NCI-H82 treated with DMSO at 0.1 percent for 48 hours (cell line): ENCODE data around the gene DAB1.
A peak's percentile ranks its signal among the peaks of the same experiment; 100 is the strongest.

Experiments
- DNase-seq: peaks from one replicate; lab custom pipeline; 2025; ENCODE audit not compliant: unreplicated experiment; lab: John Stamatoyannopoulos, UW

The DAB1 gene

GRCh38 chr1:57129865-57130264, 294.0 kb downstream of the DAB1 start:
- no peak for DNase-seq

- no peak for DNase-seq
Measured at GRCh38 chr1:57127976-57128375, 295.9 kb downstream of the DAB1 start.

GRCh38 chr1:57124768-57125446, 299.0 kb downstream of the DAB1 start:
- DNase-seq, result no peak

- DNase-seq, result no peak
Measured at GRCh38 chr1:57124170-57124569, 299.7 kb downstream of the DAB1 start.

- DNase-seq, result no peak
Measured at GRCh38 chr1:57122031-57122430, 301.8 kb downstream of the DAB1 start.

GRCh38 chr1:57118948-57119603, 304.8 kb downstream of the DAB1 start:
- no peak for DNase-seq

- DNase-seq, result no peak
Measured at GRCh38 chr1:57117753-57118152, 306.1 kb downstream of the DAB1 start.

- DNase-seq, result no peak
Measured at GRCh38 chr1:57116871-57117270, 307.0 kb downstream of the DAB1 start.

- peak; percentile 60 for DNase-seq
Measured at GRCh38 chr1:57115030-57115614, 308.7 kb downstream of the DAB1 start.

- DNase-seq, result no peak
Measured at GRCh38 chr1:57112148-57112547, 311.7 kb downstream of the DAB1 start.

GRCh38 chr1:57111175-57111574, 312.7 kb downstream of the DAB1 start:
- DNase-seq, result no peak

GRCh38 chr1:57109883-57110282, 314.0 kb downstream of the DAB1 start:
- DNase-seq, result peak; percentile 57

GRCh38 chr1:57109247-57109646, 314.6 kb downstream of the DAB1 start:
- DNase-seq, result no peak

- no peak for DNase-seq
Measured at GRCh38 chr1:57106296-57106695, 317.6 kb downstream of the DAB1 start.

- DNase-seq, result no peak
Measured at GRCh38 chr1:57102561-57103326, 321.1 kb downstream of the DAB1 start.

GRCh38 chr1:57101209-57101608, 322.7 kb downstream of the DAB1 start:
- DNase-seq, result no peak

GRCh38 chr1:57094749-57095148, 329.1 kb downstream of the DAB1 start:
- no peak for DNase-seq

GRCh38 chr1:57093122-57093521, 330.7 kb downstream of the DAB1 start:
- DNase-seq, result no peak

- DNase-seq, result no peak
Measured at GRCh38 chr1:57091642-57092041, 332.2 kb downstream of the DAB1 start.

- DNase-seq, result no peak
Measured at GRCh38 chr1:57089855-57090254, 334.0 kb downstream of the DAB1 start.

- no peak for DNase-seq
Measured at GRCh38 chr1:57089221-57089620, 334.6 kb downstream of the DAB1 start.

GRCh38 chr1:57088653-57089052, 335.2 kb downstream of the DAB1 start:
- no peak for DNase-seq
